GM19043 (cell line): ENCODE results near the gene SLC2A11.
"Not testable (repeated sequence)": the region's sequence is repeated elsewhere in the genome, so short reads cannot be mapped to it uniquely, and the experiment has no call there.

Experiments used
- ATAC-seq: cut with Tn5 transposase; IDR thresholded peaks from one replicate; pipeline ENCODE4 v1.9.1; 2021; ENCODE audit warnings: low read depth; ENCODE audit not compliant: unreplicated experiment

SLC2A11 gene

GRCh38 chr22:23884140-23884539 lies 26.5 kb downstream of the SLC2A11 start:
- ATAC-seq, result no peak

DNA sequence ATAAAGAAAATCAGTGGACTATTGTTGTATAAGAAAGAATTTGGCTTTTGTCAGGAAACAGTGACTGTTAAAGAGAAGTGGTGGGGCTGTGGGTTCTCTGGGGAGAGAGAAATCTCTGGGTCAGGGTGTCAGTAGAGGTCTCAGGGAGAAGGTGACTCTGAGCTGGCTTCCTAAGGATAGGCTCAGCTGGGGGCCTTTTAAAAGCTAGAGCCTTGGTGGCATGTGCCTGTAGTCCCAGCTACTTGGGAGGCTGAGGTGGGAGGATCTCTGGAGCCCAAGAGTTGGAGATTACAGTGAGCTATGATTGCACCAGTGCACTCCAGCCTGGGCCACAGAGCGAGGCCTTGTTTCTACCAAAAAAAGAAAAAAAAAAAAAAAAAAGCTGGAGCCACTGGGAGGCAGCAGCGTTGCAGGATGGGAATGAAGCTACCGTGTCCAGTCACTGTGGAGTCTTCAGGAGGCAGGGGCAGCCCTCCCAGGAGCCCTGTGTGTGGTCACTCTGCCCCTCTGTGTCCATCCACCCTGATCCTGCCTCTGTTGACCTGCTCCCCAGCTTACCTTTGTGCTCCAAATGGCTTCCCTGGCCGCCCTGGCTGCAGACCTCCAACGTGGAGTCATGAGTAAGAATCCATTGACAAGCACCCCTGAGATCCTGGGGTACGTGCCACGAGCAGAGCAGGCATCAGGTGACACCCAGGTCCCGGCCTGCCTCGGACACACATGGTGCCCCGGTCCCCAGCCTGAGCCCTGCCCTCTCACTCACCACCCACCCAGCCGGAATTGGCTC lies 31.1 kb downstream of the SLC2A11 start:
- no peak for ATAC-seq

DNA sequence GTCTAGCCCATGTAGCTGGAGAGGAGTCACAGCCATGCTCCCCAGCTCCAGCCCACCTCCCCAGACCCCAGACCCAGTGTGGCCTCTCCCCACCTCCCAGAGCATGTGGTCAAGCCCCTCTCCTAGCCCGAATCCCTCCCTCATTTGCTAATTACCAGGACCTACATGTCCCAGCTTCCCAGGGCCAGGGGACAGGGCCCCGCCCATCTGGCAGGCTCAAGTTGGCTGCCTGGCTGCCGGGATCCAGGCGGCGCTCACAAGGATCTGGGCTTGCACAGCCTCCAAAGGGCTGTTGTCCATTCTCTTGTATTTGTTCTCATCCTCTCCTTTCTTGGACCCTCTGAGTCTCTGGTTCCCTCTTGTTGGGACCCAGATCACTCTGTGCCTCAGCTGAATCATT lies 31.9 kb downstream of the SLC2A11 start:
- no peak for ATAC-seq

DNA sequence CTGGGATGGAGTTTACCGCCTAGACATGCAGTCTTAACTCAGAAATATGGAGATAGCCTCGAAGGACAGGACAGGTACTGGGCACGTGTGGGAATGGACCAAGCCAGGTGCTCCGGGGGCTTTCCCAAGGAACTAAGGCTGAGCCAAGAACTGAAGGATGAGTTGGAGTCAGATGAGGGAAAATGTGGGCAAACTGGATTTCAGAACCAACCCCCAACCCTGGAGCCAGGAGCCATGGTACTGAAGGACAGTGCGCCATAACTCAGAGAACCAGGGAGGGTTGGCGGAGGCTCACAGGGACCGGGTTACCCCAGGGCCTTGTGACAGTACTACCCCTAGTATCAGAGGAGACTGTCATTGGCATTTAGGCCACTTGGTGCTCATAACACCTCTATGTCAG lies 34.1 kb downstream of the SLC2A11 start:
- ATAC-seq, result no peak

DNA sequence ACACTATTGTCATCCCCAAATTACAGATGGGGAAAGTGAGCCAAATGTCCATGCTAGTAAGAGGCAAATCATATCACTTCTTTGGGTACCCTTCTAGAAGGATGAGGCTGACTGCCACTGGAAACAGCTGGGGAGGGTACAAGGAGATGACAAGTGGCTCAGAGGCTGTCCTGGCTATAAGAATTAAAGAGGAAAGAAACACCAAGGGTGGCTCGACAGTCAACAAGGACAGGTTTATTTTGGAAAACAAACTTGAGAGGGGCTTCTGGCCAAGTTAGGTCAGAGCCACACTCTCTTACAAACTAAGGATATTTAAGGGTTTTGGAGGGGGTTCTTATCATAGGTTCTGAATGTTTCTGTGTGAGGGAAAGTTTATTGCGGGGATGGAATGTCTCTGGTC lies 34.5 kb downstream of the SLC2A11 start:
- ATAC-seq, result no peak

- no peak for ATAC-seq
These were observed 35.0 kb downstream of the SLC2A11 start for GRCh38 chr22:23892706-23893105.

GRCh38 chr22:23893121-23893944 lies 35.7 kb downstream of the SLC2A11 start:
- no peak for ATAC-seq

GRCh38 chr22:23893945-23894709 lies 36.5 kb downstream of the SLC2A11 start, which contains the start of gene MIF:
Gene MIF, plus strand, starts transcription at chr22:23894383. Its CDS starts 92 bp downstream, at chr22:23894475.
- peak; percentile 71 for ATAC-seq

GRCh38 chr22:23894710-23895598 lies 37.3 kb downstream of the SLC2A11 start:
- ATAC-seq, result no peak

- no peak for ATAC-seq
These were observed 38.0 kb downstream of the SLC2A11 start for GRCh38 chr22:23895599-23896144.

DNA sequence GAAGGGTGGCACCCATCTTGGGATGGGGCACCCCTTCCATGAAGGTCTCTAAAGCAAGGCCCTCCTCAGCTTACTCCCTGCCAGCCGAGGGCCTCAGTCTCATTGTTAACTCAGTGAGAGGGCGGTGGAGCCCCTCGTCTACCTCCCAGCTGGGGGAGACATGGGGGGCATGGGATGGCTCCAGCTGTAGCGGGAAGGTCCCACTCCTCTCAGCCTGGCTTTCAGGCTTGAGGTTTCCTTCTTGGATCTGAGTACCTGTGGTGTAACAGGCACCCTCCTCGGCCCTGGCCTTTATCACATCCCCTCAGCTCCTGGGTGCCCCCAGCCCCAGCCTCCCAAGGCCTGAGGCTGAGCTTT lies 38.5 kb downstream of the SLC2A11 start:
- no peak for ATAC-seq

GRCh38 chr22:23896523-23897186 lies 39.0 kb downstream of the SLC2A11 start:
- ATAC-seq, result no peak

DNA sequence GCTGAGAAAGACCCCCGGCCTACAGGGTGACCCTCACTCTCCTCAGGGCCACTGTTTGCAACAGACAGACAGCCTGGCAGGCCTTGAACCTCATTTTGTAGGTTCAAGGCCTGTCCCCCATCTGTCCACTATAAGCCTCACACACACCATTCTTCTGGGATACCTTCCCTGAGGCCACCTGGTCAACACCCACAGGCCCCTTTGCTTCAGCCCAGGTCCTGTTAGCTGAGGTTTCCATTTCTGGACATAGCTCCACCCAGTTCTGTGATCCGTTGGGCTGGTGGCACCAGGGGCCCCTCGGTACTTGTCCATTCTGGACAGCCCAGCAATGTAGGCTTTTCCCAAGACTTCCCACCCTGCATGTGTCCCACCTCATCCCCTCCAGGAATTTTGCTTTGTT lies 39.6 kb downstream of the SLC2A11 start:
- ATAC-seq, result no peak

DNA sequence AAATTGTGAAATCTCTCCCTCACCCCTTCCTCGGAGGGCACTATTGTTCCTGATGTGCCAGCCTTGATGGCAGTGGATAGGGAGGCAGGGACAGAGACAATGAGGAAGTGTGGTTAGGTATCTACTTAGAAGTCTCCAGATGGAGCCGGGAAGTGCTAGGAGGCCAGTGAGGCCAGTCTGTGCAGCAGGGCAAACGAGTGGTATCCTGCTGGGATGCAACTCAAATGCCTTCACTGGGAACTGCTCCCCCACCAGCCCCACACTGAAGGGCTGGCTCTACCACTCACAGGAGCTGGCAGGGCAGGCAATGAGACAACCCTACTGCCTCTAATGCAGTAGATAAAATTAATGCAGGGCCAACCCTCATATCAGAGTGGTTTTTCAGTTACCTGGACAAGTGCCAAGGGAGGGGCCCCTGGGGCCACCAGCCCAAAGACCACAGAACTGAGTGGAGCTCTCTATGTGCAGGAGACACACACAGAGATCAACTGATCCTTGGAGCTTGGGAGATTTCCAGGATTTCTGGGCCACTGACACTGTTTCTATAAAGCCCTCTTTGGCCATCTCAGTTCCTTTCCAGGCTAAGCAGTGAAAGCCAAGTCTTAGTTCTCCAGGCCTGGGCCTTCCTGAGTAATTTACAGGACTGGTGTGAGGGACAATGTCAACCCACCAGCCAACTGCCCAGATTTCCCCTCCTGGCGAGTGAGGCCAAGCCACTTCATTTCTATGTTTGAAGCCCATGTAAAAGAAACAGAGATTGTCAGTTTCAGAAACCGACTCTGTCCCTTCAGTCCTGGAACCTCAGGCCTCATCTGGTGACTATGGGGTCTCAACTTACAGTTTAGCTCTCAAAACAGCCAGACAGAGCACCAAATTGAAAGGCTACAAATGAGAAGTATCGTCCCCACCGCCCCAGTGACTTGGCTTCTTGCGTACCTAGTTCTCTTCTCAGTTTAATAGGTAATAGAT lies 40.6 kb downstream of the SLC2A11 start:
- ATAC-seq, result no peak

- no peak for ATAC-seq
These were observed 41.5 kb downstream of the SLC2A11 start for GRCh38 chr22:23899042-23899745.

GRCh38 chr22:23900227-23900626 lies 42.6 kb downstream of the SLC2A11 start:
- not testable (repeated sequence) for ATAC-seq

- ATAC-seq, result no peak
These were observed 43.9 kb downstream of the SLC2A11 start for GRCh38 chr22:23901600-23901999.
